Mucosa of rectum (tissue), 2 donors: ENCODE data around the gene GLG1.
"Not testable (repeated sequence)": the region's sequence is repeated elsewhere in the genome, so short reads cannot be mapped to it uniquely, and the experiment has no call there.

Source experiments
- H3K27ac ChIP-seq, 2 donors: one replicate each; pipeline ENCODE4 v1.7.0; 2013; ENCODE audit warnings: inconsistent platforms in 2 of 2, low read depth in 2 of 2, low read length in 2 of 2
- H3K27me3 ChIP-seq, 2 donors: one replicate each; pipeline ENCODE4 v1.7.0; 2013; ENCODE audit warnings: low read length in 2 of 2; ENCODE audit not compliant: control insufficient read depth in 2 of 2, insufficient read depth in 2 of 2
- H3K36me3 ChIP-seq, 2 donors: one replicate each; pipeline ENCODE4 v1.7.0; 2013; ENCODE audit warnings: low read length in 2 of 2; ENCODE audit not compliant: control insufficient read depth in 2 of 2, insufficient read depth in 2 of 2
- H3K4me1 ChIP-seq, 2 donors: one replicate each; pipeline ENCODE4 v1.7.0; 2013; ENCODE audit warnings: low read length in 2 of 2, mild to moderate bottlenecking in 1 of 2; ENCODE audit not compliant: control insufficient read depth in 2 of 2, insufficient read depth in 2 of 2
- H3K4me3 ChIP-seq, 2 donors: one replicate each; pipeline ENCODE4 v1.7.0; 2013; ENCODE audit warnings: low read length in 2 of 2
- H3K9ac ChIP-seq, 2 donors: one replicate each; pipeline ENCODE4 v1.7.0; 2013; ENCODE audit warnings: low read length in 2 of 2, low read depth in 1 of 2, mild to moderate bottlenecking in 1 of 2
- H3K9me3 ChIP-seq, 2 donors: one replicate each; pipeline ENCODE4 v1.7.0; 2013; ENCODE audit warnings: low read length in 2 of 2; ENCODE audit not compliant: control insufficient read depth in 2 of 2
- donor health status: healthy.
- donor health status: Normal muscosa, but diverticular disease.

Gene GLG1

GRCh38 chr16:74542911-74543578, 63.9 kb downstream of the GLG1 start:
- not testable (repeated sequence) for H3K27ac ChIP-seq, H3K36me3 ChIP-seq, H3K27me3 ChIP-seq, H3K9me3 ChIP-seq, H3K9ac ChIP-seq, H3K4me1 ChIP-seq, H3K4me3 ChIP-seq

GRCh38 chr16:74540663-74541062, 66.3 kb downstream of the GLG1 start:
- not testable (repeated sequence) for H3K9me3 ChIP-seq, H3K27me3 ChIP-seq, H3K4me1 ChIP-seq, H3K36me3 ChIP-seq, H3K9ac ChIP-seq, H3K4me3 ChIP-seq, H3K27ac ChIP-seq

GRCh38 chr16:74538801-74539200, 68.1 kb downstream of the GLG1 start:
- not testable (repeated sequence) for H3K36me3 ChIP-seq, H3K27me3 ChIP-seq, H3K9me3 ChIP-seq, H3K4me1 ChIP-seq, H3K27ac ChIP-seq, H3K9ac ChIP-seq, H3K4me3 ChIP-seq

- not testable (repeated sequence) for H3K27ac ChIP-seq, H3K27me3 ChIP-seq, H3K4me1 ChIP-seq, H3K36me3 ChIP-seq, H3K9me3 ChIP-seq, H3K9ac ChIP-seq, H3K4me3 ChIP-seq
These were observed 69.2 kb downstream of the GLG1 start for GRCh38 chr16:74537746-74538145.

- H3K4me3 ChIP-seq, H3K9ac ChIP-seq: not testable (repeated sequence)
These were observed 72.3 kb downstream of the GLG1 start for GRCh38 chr16:74534650-74535049.

GRCh38 chr16:74524926-74525325, 82.0 kb downstream of the GLG1 start:
- Histone ChIP-seq H3K27me3 (no peaks in the 10 kb centered on the region), H3K9ac (no peak overlapping the region), H3K4me1 (no peaks in the 10 kb centered on the region), H3K9me3 (no peaks in the 10 kb centered on the region), H3K36me3 (peaks cover 0 to 3% of the 10 kb centered on the region in 2 donors), H3K27ac (no peak overlapping the region), H3K4me3 (no peak overlapping the region)

More at GRCh38 chr16:74534650-74535049, 72.3 kb downstream of the GLG1 start:
- not testable (repeated sequence) for H3K27ac ChIP-seq, H3K27me3 ChIP-seq, H3K4me1 ChIP-seq, H3K36me3 ChIP-seq, H3K9me3 ChIP-seq

GRCh38 chr16:74524117-74524516, 82.8 kb downstream of the GLG1 start:
- Histone ChIP-seq H3K9me3 (no peaks in the 10 kb centered on the region), H3K27me3 (no peaks in the 10 kb centered on the region), H3K36me3 (peaks cover 0 to 3% of the 10 kb centered on the region in 2 donors), H3K4me3 (no peak overlapping the region), H3K4me1 (no peaks in the 10 kb centered on the region), H3K27ac (no peak overlapping the region), H3K9ac (no peak overlapping the region)

DNA sequence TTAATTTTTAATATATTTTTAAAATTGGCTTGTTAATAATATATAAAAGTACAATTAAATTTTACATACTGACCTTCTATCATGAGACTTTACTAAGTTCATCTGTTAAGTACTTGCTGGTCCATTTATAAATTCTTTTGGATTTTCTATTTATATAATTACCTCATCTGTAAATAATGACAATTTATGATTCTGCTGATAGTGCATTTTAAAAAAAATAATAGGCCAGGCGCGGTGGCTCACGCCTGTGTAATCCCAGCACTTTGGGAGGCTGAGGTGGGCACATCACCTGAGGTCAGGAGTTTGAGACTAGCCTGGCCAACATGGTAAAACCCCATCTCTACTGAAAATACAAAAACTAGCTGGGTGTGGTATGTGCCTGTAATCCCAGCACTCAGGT, 83.2 kb downstream of the GLG1 start:
- not testable (repeated sequence) for H3K9me3 ChIP-seq, H3K27ac ChIP-seq, H3K4me3 ChIP-seq, H3K27me3 ChIP-seq, H3K4me1 ChIP-seq, H3K36me3 ChIP-seq, H3K9ac ChIP-seq

DNA sequence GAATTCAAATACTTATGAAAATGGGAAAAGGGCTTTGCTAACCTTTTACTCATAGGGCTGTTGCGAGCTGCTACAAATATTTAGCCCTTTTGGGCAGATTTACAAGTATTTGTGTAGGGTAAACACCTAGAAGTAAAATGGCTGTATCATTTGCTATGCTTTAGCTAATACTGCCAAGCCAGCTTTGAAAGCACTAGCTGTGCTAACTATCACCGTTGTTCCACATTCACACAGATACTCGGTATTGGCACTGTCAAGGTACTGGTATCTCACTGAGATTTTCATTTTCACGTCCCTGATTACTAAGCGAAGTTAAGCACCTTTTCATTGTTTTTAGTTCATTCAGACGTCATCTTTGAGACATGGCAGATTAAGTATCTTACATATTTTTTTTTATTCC, 84.8 kb downstream of the GLG1 start:
- Histone ChIP-seq H3K9ac (no peak overlapping the region), H3K4me1 (no peaks in the 10 kb centered on the region), H3K36me3 (peaks cover 0 to 3% of the 10 kb centered on the region in 2 donors), H3K27ac (no peak overlapping the region), H3K9me3 (no peaks in the 10 kb centered on the region), H3K27me3 (no peaks in the 10 kb centered on the region), H3K4me3 (no peak overlapping the region)

DNA sequence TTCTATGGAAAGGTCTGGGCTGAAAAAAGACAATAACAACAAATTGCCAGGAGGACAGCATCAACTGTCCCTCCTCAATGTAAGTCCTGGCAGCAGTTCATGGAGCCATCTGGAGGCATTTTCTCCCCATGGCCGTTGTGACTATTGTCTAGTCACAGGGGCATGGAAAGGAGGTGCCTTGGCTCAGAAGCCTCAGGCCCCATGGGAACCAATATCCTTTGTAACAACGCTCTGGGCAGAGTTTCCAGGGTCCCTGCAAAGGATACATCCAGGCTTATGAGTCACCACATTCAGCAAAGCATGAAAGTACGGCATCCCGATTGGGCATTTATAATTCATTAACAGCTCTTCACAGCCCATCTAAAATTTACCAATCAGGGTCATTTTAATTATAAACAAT, 85.2 kb downstream of the GLG1 start:
- Histone ChIP-seq H3K27me3 (no peaks in the 10 kb centered on the region), H3K9ac (no peak overlapping the region), H3K9me3 (no peaks in the 10 kb centered on the region), H3K4me3 (no peak overlapping the region), H3K4me1 (no peaks in the 10 kb centered on the region), H3K27ac (no peak overlapping the region), H3K36me3 (peaks cover 0 to 3% of the 10 kb centered on the region in 2 donors)

- H3K27me3 ChIP-seq, result not testable (repeated sequence)
These were observed 88.0 kb downstream of the GLG1 start for GRCh38 chr16:74518934-74519333.

More at GRCh38 chr16:74518934-74519333, 88.0 kb downstream of the GLG1 start:
- H3K9me3 ChIP-seq, H3K36me3 ChIP-seq, H3K9ac ChIP-seq, H3K27ac ChIP-seq, H3K4me3 ChIP-seq, H3K4me1 ChIP-seq: not testable (repeated sequence)
